Endothelial cell (in vitro differentiated cells): ENCODE measurements around the gene AMPD3. TPM values are rescaled to one million over a fixed set of nuclear protein-coding genes. Genes with fewer than 3 reads are reported as not detected.

Experiments
- DNase-seq: peaks from one replicate; pipeline ENCODE4 v3.0.0; 2021; ENCODE audit warnings: low spot score
- H3K27ac Mint-ChIP-seq: one replicate; pipeline ENCODE4 v1.8.0; 2021; ENCODE audit warnings: mixed read lengths, inconsistent platforms; ENCODE audit not compliant: unreplicated experiment
- H3K27me3 Mint-ChIP-seq: one replicate; pipeline ENCODE4 v1.8.0; 2021; ENCODE audit warnings: mild to moderate bottlenecking, moderate library complexity, mixed read lengths, inconsistent platforms; ENCODE audit not compliant: unreplicated experiment
- H3K36me3 Mint-ChIP-seq: one replicate; pipeline ENCODE4 v1.8.0; 2021; ENCODE audit warnings: mild to moderate bottlenecking, low read depth, mixed read lengths, inconsistent platforms; ENCODE audit not compliant: unreplicated experiment
- H3K4me1 Mint-ChIP-seq: one replicate; pipeline ENCODE4 v1.8.0; 2021; ENCODE audit warnings: mild to moderate bottlenecking, mixed read lengths, inconsistent platforms; ENCODE audit not compliant: unreplicated experiment
- H3K4me3 Mint-ChIP-seq: one replicate; pipeline ENCODE4 v1.8.0; 2021; ENCODE audit warnings: mild to moderate bottlenecking, mixed read lengths, inconsistent platforms; ENCODE audit not compliant: unreplicated experiment
- H3K9me3 Mint-ChIP-seq: one replicate; pipeline ENCODE4 v1.8.0; 2021; ENCODE audit warnings: mixed read lengths, inconsistent platforms; ENCODE audit not compliant: unreplicated experiment
- total RNA-seq: library from RNA; stranded (reverse); fragmentation: NEBNext Ultra II Directional; extraction: Animal tissue kit (Norgen Biotek cat#: 25700); gene quantifications from one replicate; pipeline ENCODE4 v1.2.1, GENCODE V29; 2021; ENCODE audit not compliant: unreplicated experiment
- TF ChIP-seq, protein P1 (sequence below): fragments of 200-600 bp; sonication (generic); IDR thresholded peaks from one replicate; pipeline ENCODE4 v1.5.0; 2021; ENCODE audit warnings: antibody characterized with exemption; ENCODE audit not compliant: unreplicated experiment

AMPD3 gene
- total RNA-seq, 1 donor from 2014 or later, result 23.2 TPM

DNA sequence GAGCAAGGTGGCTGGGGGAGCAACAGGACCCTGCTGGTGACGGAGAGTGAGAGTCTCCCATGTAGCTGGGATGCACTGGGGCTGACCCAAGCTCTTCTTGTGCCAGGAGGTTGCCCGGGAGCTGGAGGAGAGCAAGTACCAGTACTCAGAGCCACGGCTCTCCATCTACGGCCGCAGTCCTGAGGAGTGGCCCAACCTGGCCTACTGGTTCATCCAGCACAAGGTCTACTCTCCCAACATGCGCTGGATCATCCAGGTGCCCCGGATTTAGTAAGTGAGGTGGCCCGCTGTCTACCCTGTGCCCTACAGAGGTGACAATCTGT, 40.4 kb downstream of the AMPD3 start:
- H3K27me3 Mint-ChIP-seq, result peaks cover 5% of the 10 kb centered on the region
- H3K4me3 Mint-ChIP-seq, result no peak overlapping the region
- no peaks in the 10 kb centered on the region for H3K4me1 Mint-ChIP-seq
- TF ChIP-seq, protein P1, sequence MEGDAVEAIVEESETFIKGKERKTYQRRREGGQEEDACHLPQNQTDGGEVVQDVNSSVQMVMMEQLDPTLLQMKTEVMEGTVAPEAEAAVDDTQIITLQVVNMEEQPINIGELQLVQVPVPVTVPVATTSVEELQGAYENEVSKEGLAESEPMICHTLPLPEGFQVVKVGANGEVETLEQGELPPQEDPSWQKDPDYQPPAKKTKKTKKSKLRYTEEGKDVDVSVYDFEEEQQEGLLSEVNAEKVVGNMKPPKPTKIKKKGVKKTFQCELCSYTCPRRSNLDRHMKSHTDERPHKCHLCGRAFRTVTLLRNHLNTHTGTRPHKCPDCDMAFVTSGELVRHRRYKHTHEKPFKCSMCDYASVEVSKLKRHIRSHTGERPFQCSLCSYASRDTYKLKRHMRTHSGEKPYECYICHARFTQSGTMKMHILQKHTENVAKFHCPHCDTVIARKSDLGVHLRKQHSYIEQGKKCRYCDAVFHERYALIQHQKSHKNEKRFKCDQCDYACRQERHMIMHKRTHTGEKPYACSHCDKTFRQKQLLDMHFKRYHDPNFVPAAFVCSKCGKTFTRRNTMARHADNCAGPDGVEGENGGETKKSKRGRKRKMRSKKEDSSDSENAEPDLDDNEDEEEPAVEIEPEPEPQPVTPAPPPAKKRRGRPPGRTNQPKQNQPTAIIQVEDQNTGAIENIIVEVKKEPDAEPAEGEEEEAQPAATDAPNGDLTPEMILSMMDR, result no peak
- no peak for DNase-seq
- peaks cover 58% of the 10 kb centered on the region for H3K36me3 Mint-ChIP-seq
- no peak overlapping the region for H3K27ac Mint-ChIP-seq
- no peaks in the 10 kb centered on the region for H3K9me3 Mint-ChIP-seq

DNA sequence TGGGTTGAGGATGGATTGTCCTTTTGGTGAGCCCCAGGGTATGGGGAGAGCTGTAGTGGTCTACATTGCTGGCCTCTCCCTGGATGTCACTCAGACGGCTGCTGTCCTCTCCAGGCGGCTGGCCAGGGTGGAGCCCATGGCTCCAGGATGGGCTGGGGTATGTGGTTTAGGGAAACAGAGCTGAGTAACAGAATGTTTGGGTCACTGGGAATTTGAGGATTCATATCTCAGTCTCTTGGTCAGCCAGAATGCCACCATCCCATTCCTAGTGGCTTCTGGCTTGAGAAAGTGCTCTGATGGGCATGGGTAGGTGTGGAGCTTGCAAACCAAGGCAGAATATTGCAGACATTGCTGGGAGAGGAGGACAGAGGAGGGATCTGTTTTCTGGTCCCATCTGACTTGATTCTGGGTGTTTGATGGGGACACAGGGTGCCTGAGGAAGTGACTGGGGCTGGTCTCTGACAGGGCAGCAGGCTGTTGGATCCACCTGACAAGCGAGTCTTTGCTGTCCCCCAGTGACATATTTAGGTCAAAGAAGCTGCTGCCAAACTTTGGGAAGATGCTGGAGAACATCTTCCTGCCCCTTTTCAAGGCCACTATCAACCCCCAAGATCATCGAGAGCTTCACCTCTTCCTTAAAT, 41.4 kb downstream of the AMPD3 start:
- DNase-seq, result no peak
- H3K27me3 Mint-ChIP-seq, result peaks cover 5% of the 10 kb centered on the region
- H3K9me3 Mint-ChIP-seq, result no peaks in the 10 kb centered on the region
- no peaks in the 10 kb centered on the region for H3K4me1 Mint-ChIP-seq
- TF ChIP-seq, protein P1, result no peak
- peak overlapping the region; percentile 37 for H3K4me3 Mint-ChIP-seq
- peaks cover 60% of the 10 kb centered on the region for H3K36me3 Mint-ChIP-seq
- H3K27ac Mint-ChIP-seq, result peak overlapping the region; percentile 9

DNA sequence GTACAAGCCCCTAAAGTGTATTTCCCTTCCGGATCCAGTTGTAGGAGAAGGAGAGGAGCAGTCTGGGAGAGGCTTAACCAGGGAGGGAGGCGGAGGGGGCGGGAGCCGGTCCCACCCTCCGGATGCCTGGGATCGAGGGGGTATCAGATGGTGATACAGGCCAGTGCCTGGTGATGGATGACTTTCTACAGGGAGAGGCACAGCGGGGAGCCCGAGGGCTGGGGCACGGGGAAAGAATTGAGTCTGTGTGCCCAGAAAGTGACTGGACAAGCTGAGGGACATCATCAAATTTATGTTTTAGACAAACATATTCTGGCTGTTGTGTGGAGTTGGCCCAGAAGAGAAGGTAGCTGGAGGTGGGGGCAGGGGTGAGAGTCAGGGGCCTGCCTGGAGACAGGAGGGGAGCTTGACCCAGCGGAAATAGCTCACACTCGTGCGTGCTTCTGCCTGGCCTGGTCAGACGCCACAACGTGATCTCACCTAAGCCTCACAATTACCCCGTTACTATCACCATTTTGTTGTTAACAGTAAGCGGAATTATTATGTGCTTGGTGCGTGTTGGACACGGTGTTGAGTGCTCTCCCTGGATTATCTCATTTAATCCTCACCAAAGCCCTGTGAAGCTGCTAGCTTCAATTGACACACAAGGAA, 42.4 kb downstream of the AMPD3 start:
- DNase-seq, result no peak
- Mint-ChIP-seq H3K36me3 (peaks cover 51% of the 10 kb centered on the region), H3K9me3 (no peaks in the 10 kb centered on the region), H3K27ac (no peak overlapping the region), H3K4me1 (no peaks in the 10 kb centered on the region), H3K4me3 (no peak overlapping the region), H3K27me3 (peaks cover 7% of the 10 kb centered on the region)
- TF ChIP-seq, protein P1, result no peak

DNA sequence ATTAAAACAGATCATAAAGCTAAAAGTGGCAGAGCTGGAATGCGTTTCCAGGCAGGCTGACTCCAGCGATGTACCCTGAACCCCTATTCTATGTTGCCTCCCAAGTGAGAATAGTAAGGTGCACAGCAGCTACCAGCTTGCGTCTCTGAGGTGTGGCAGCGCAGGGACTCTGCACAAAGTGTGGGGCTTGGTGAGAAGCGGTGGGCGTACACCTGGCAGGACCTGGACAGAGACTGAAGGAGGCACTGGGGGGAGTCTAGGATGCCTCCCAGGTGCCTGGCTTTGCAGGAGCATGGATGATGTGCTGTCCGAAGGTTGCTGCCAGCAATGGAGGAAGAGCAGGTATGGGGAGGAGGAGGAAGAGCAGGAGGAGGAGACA, 42.9 kb downstream of the AMPD3 start:
- no peaks in the 10 kb centered on the region for H3K9me3 Mint-ChIP-seq
- H3K4me3 Mint-ChIP-seq, result no peak overlapping the region
- H3K4me1 Mint-ChIP-seq, result no peaks in the 10 kb centered on the region
- peaks cover 46% of the 10 kb centered on the region for H3K36me3 Mint-ChIP-seq
- no peak for DNase-seq
- TF ChIP-seq, protein P1, result no peak
- H3K27ac Mint-ChIP-seq, result no peak overlapping the region
- peaks cover 6% of the 10 kb centered on the region for H3K27me3 Mint-ChIP-seq
